ENCODE results near the gene FKBP5.

- TF ChIP-seq CTCF (IDR thresholded peaks at IDR 0.05), result no peak
- TF ChIP-seq MYC (IDR thresholded peaks at IDR 0.05; ENCODE audit: borderline replicate concordance, low read length), result no peak
- no peak for TF ChIP-seq POLR2A (IDR thresholded peaks at IDR 0.05; ENCODE audit: low read length)
- TF ChIP-seq EP300 (IDR thresholded peaks at IDR 0.05), result no peak
- no peak for TF ChIP-seq MAX (IDR thresholded peaks at IDR 0.05)
- TF ChIP-seq SMC3 (IDR thresholded peaks at IDR 0.05), result no peak
- no peak for TF ChIP-seq USF2 (IDR thresholded peaks at IDR 0.05)
- no peak for TF ChIP-seq BHLHE40 (IDR thresholded peaks at IDR 0.05; ENCODE audit: low read depth, low read length)
- TF ChIP-seq RFX5 (IDR thresholded peaks at IDR 0.05), result no peak
- no peak for TF ChIP-seq ELK1 (IDR thresholded peaks at IDR 0.05; ENCODE audit: low read depth, low read length)
- TF ChIP-seq E2F6 (IDR thresholded peaks at IDR 0.05; ENCODE audit: borderline replicate concordance, low read depth), result no peak
These were observed 75.0 kb downstream of the FKBP5 start for GRCh38 chr6:35613762-35614161.
